GM12892 (cell line): ENCODE results near the gene BCAP29.

ENCODE experiments used
- POLR2A ChIP-seq: IDR thresholded peaks from 2 replicates; pipeline ENCODE4 v1.6.1; 2011; ENCODE audit warnings: low read depth, low read length, control low read depth
- POLR2AphosphoS5 ChIP-seq: IDR thresholded peaks from 2 replicates; pipeline ENCODE4 v1.6.1; 2011; ENCODE audit warnings: low read depth, low read length, control low read depth
- TAF1 ChIP-seq: IDR thresholded peaks from 2 replicates; pipeline ENCODE4 v1.6.1; 2011; ENCODE audit warnings: low read depth, mild to moderate bottlenecking, control low read depth, low read length, borderline replicate concordance

DNA sequence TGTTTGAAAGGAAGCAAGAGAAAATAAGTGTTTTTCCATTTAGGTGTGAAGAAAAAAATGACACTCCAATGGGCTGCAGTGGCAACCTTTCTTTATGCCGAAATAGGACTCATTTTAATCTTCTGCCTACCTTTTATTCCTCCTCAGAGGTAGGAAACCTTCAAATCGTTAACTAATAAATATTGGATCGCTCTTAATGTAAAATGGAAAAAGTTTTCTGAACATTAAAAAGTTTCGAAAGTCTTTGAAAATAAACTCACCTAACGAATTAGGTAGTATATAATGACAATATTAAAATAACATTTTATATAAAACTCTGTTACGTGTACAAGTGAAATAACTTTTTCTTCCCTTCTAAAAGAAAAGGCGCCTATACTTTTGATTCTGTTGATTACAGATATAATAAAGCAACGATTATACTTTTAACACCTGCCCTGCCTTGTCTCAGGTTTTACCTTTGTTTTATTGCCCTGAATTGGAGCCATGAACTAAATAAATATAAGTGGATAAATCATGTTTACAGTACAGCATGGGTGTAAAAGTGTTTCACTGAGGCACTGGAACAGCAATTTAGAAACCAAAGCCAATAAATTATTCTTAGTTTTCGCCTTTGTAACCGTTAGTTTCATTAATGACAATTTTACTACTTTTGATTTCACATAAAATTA is 804 bp downstream of the BCAP29 start:
- TF ChIP-seq POLR2A (no peak), POLR2AphosphoS5 (no peak), TAF1 (no peak)
